Measurements from ENCODE around the gene COA7. TPM values are rescaled to one million over a fixed set of nuclear protein-coding genes. Genes with fewer than 3 reads are reported as not detected.
"Not testable (repeated sequence)": the region's sequence is repeated elsewhere in the genome, so short reads cannot be mapped to it uniquely, and the experiment has no call there.

COA7 gene
- total RNA-seq, 4 donors from 2014 or later, result 2.2 to 12.7 (median 9.1) TPM

GRCh38 chr1:52702886-52703787 is 5.0 kb upstream of the COA7 start:
- intact Hi-C loops (cut with DNase I; ENCODE audit: low total_unique reads), result no loop called here
- TF ChIP-seq POLR2A (IDR thresholded peaks at IDR 0.05) (peak; percentile 57), POLR2AphosphoS5 (IDR thresholded peaks at IDR 0.05) (peak; percentile 44 to 83 (median 60)), CTCF (IDR thresholded peaks at IDR 0.05) (no peak), EP300 (IDR thresholded peaks at IDR 0.05; ENCODE audit: low read depth) (no peak)
- peak overlapping the region; percentile 86 to 90 (median 88) for H3K27ac ChIP-seq
- peak overlapping the region; percentile 0 to 54 (median 36) for H3K4me3 ChIP-seq
- H3K36me3 ChIP-seq, result no peaks in the 10 kb centered on the region
- H3K27me3 ChIP-seq, result no peaks in the 10 kb centered on the region
- H3K4me1 ChIP-seq, result peaks cover 4 to 48% (median 31%) of the 10 kb centered on the region in 4 donors
- WGBS, 2 donors (ENCODE audit: low coverage in 1 of 2), result 9 to 22% methylated on average over 3 to 28 of the region's 35 CpGs
- in situ Hi-C loops (cut with MboI; ENCODE audit: low pct_ligation_motif_present in 1 of 4, low pct_unique_long_range_greater_than_20kb in 1 of 4, low sequenced_read_pairs in 3 of 4), result loop anchor here in 2 of 4 donors (10.0 to 25.0 kb wide), 2 partner anchors 482 to 484 kb away; partner anchors contain the start of gene CPT2 (in 1 of the 2)
- DNase-seq, result peak; percentile 93
- H3K9me3 ChIP-seq, result no peaks in the 10 kb centered on the region

GRCh38 chr1:52695627-52696026 is 2.5 kb downstream of the COA7 start:
- Histone ChIP-seq H3K4me1 (peaks cover 0 to 23% (median 15%) of the 10 kb centered on the region in 4 donors), H3K27ac (no peak overlapping the region), H3K9me3 (no peaks in the 10 kb centered on the region), H3K36me3 (peaks cover 0 to 6% (median 0%) of the 10 kb centered on the region in 4 donors), H3K27me3 (no peaks in the 10 kb centered on the region), H3K4me3 (no peak overlapping the region)
- DNase-seq, result no peak
- 91 to 97% methylated on average over 7 of the region's 7 CpGs for WGBS, 2 donors (ENCODE audit: low coverage in 1 of 2)
- no peak for TF ChIP-seq POLR2A (IDR thresholded peaks at IDR 0.05)
- intact Hi-C loops (cut with DNase I; ENCODE audit: low total_unique reads), result no loop called here
- in situ Hi-C loops (cut with MboI; ENCODE audit: low pct_ligation_motif_present in 1 of 4, low pct_unique_long_range_greater_than_20kb in 1 of 4, low sequenced_read_pairs in 3 of 4), result loop anchor here (25.0 kb wide), 3 partner anchors 258 to 558 kb away; partner anchors contain the start of genes ZFYVE9 (in 4 of the 4), ORC1 (in 2 of the 4) and PRPF38A (in 2 of the 4)

GRCh38 chr1:52693843-52694242 is 4.3 kb downstream of the COA7 start:
- intact Hi-C loops (cut with DNase I; ENCODE audit: low total_unique reads), result no loop called here
- WGBS, 2 donors (ENCODE audit: low coverage in 1 of 2), result 96% methylated on average over 1 of the region's 1 CpG; no CpG with 5 or more reads in 1 of the 2 donors
- no peak overlapping the region for H3K4me3 ChIP-seq
- H3K27ac ChIP-seq, result no peak overlapping the region
- no peaks in the 10 kb centered on the region for H3K27me3 ChIP-seq
- in situ Hi-C loops (cut with MboI; ENCODE audit: low pct_ligation_motif_present in 1 of 4, low pct_unique_long_range_greater_than_20kb in 1 of 4, low sequenced_read_pairs in 3 of 4), result loop anchor here (25.0 kb wide), 3 partner anchors 257 to 557 kb away; partner anchors contain the start of genes ZFYVE9 (in 4 of the 4), ORC1 (in 2 of the 4) and PRPF38A (in 2 of the 4)
- no peaks in the 10 kb centered on the region for H3K9me3 ChIP-seq
- TF ChIP-seq CTCF (IDR thresholded peaks at IDR 0.05) (no peak), POLR2A (IDR thresholded peaks at IDR 0.05) (no peak), EP300 (IDR thresholded peaks at IDR 0.05; ENCODE audit: low read depth) (no peak), POLR2AphosphoS5 (IDR thresholded peaks at IDR 0.05) (no peak)
- H3K4me1 ChIP-seq, result peaks cover 0 to 17% (median 14%) of the 10 kb centered on the region in 4 donors
- DNase-seq, result no peak
- H3K36me3 ChIP-seq, result peaks cover 0 to 7% (median 0%) of the 10 kb centered on the region in 4 donors

GRCh38 chr1:52693351-52693750 is 4.8 kb downstream of the COA7 start:
- H3K36me3 ChIP-seq; H3K9me3 ChIP-seq; H3K27ac ChIP-seq; DNase-seq; H3K27me3 ChIP-seq; intact Hi-C loops (cut with DNase I; ENCODE audit: low total_unique reads); H3K4me3 ChIP-seq: not testable (repeated sequence)
- WGBS, 2 donors (ENCODE audit: low coverage in 1 of 2), result 96 to 97% methylated on average over 10 of the region's 10 CpGs
- peaks cover 0 to 12% (median 10%) of the 10 kb centered on the region in 4 donors for H3K4me1 ChIP-seq
- in situ Hi-C loops (cut with MboI; ENCODE audit: low pct_ligation_motif_present in 1 of 4, low pct_unique_long_range_greater_than_20kb in 1 of 4, low sequenced_read_pairs in 3 of 4), result loop anchor here (25.0 kb wide), 3 partner anchors 256 to 556 kb away; partner anchors contain the start of genes ZFYVE9 (in 4 of the 4), ORC1 (in 2 of the 4) and PRPF38A (in 2 of the 4)

- Histone ChIP-seq H3K27ac (no peak overlapping the region), H3K36me3 (peaks cover 0 to 7% (median 2%) of the 10 kb centered on the region in 4 donors), H3K27me3 (no peaks in the 10 kb centered on the region), H3K9me3 (no peaks in the 10 kb centered on the region), H3K4me1 (peaks cover 0 to 11% (median 8%) of the 10 kb centered on the region in 4 donors), H3K4me3 (no peak overlapping the region)
- intact Hi-C loops (cut with DNase I; ENCODE audit: low total_unique reads), result no loop called here
- in situ Hi-C loops (cut with MboI; ENCODE audit: low pct_ligation_motif_present in 1 of 4, low pct_unique_long_range_greater_than_20kb in 1 of 4, low sequenced_read_pairs in 3 of 4), result loop anchor here (25.0 kb wide), 3 partner anchors 255 to 555 kb away; partner anchors contain the start of genes ZFYVE9 (in 4 of the 4), ORC1 (in 2 of the 4) and PRPF38A (in 2 of the 4)
- WGBS, 2 donors (ENCODE audit: low coverage in 1 of 2), result 93% methylated on average over 4 of the region's 4 CpGs; no CpG with 5 or more reads in 1 of the 2 donors
- TF ChIP-seq CTCF (IDR thresholded peaks at IDR 0.05), result no peak
- TF ChIP-seq EP300 (IDR thresholded peaks at IDR 0.05; ENCODE audit: low read depth), result no peak
- no peak for TF ChIP-seq POLR2AphosphoS5 (IDR thresholded peaks at IDR 0.05)
- TF ChIP-seq POLR2A (IDR thresholded peaks at IDR 0.05), result no peak
- no peak for DNase-seq
These were observed 5.5 kb downstream of the COA7 start for GRCh38 chr1:52692697-52693096.
